Left lobe of liver (tissue), 2 donors: ENCODE measurements around the gene PIP4K2A. TPM values are rescaled to one million over a fixed set of nuclear protein-coding genes. Genes with fewer than 3 reads are reported as not detected.

ENCODE experiments used
- ATAC-seq: fragments of 200-7000 bp; cut with Tn5 transposase; one replicate; pipeline ENCODE4 v1.9.1; 2020; ENCODE audit warnings: mild to moderate bottlenecking, moderate library complexity
- DNase-seq: peaks from one replicate; pipeline ENCODE4 v3.0.0-alpha.2; 2020; ENCODE audit warnings: low spot score
- total RNA-seq: library from RNA; stranded (reverse); gene quantifications from one replicate; pipeline ENCODE4 v1.2.1, GENCODE V29; 2021
- donor health status: DM: no; HTN: no; CAD: no; lungs with moderate emphysema.
- donor health status: DM: no; HTN: yes; CAD: no.

The PIP4K2A gene
- total RNA-seq, 1 donor from 2014 or later, result 10.9 TPM

- DNase-seq (no peak), ATAC-seq (no peak)
Measured at GRCh38 chr10:22491480-22491879, 222.9 kb downstream of the PIP4K2A start.

GRCh38 chr10:22489975-22490374 lies 224.4 kb downstream of the PIP4K2A start:
- DNase-seq (no peak), ATAC-seq (no peak)

- ATAC-seq (no peak), DNase-seq (no peak)
Measured at GRCh38 chr10:22489467-22489866, 224.9 kb downstream of the PIP4K2A start.

- DNase-seq (no peak), ATAC-seq (no peak)
Measured at GRCh38 chr10:22486431-22486830, 227.9 kb downstream of the PIP4K2A start.

Other genes starting within 250 kb of the PIP4K2A start
- gene ARMC3, start 213.5 kb upstream of the PIP4K2A start, total RNA-seq, result not detected